ENCODE data around the gene NRP2.

GRCh38 chr2:205760157-205760556 is 77.9 kb downstream of the NRP2 start:
- TF ChIP-seq CTCF (IDR thresholded peaks at IDR 0.05) = no peak
- no peak for TF ChIP-seq POLR2A (IDR thresholded peaks at IDR 0.05)
